Measurements from ENCODE around the gene ABTB2. TPM values are rescaled to one million over a fixed set of nuclear protein-coding genes. Genes with fewer than 3 reads are reported as not detected.

Gene ABTB2
- total and polyA plus RNA-seq, 2 experiments from 2014 or later = 12.4 to 14.3 TPM

GRCh38 chr11:34315394-34315793 lies 42.4 kb downstream of the ABTB2 start:
- no peak for DNase-seq (ENCODE audit: low spot score)
- Histone ChIP-seq H3K4me3 (no peak overlapping the region), H3K27ac (peak overlapping the region; percentile 92), H4K20me1 (ENCODE audit: insufficient read depth, poor library complexity, severe bottlenecking) (peaks cover 5% of the 10 kb centered on the region), H3K27me3 (no peaks in the 10 kb centered on the region), H3K79me2 (peaks cover 49% of the 10 kb centered on the region), H2AFZ (no peak overlapping the region), H3K4me2 (no peak overlapping the region), H3K9me3 (ENCODE audit: low read depth) (no peaks in the 10 kb centered on the region), H3K36me3 (replicated peaks; ENCODE audit: insufficient read depth, low read depth) (no peaks in the 10 kb centered on the region), H3K4me1 (ENCODE audit: insufficient read depth) (peaks cover 29% of the 10 kb centered on the region), H3K9me2 (replicated peaks; ENCODE audit: insufficient read depth) (no peaks in the 10 kb centered on the region)
- TF ChIP-seq EZH2 (IDR thresholded peaks at IDR 0.05; ENCODE audit: borderline replicate concordance) = no peak
- 79% methylated on average over 7 of the region's 7 CpGs for WGBS (ENCODE audit: low lambda C conversion rate, missing lambda C conversion rate)

- H2AFZ ChIP-seq = no peak overlapping the region
- DNase-seq (ENCODE audit: low spot score) = no peak
- H3K36me3 ChIP-seq (replicated peaks; ENCODE audit: insufficient read depth, low read depth) = no peaks in the 10 kb centered on the region
- H3K4me1 ChIP-seq (ENCODE audit: insufficient read depth) = peaks cover 29% of the 10 kb centered on the region
- H4K20me1 ChIP-seq (ENCODE audit: insufficient read depth, poor library complexity, severe bottlenecking) = peaks cover 8% of the 10 kb centered on the region
- TF ChIP-seq EZH2phosphoT487 (IDR thresholded peaks at IDR 0.05; ENCODE audit: low read depth, severe bottlenecking, unreplicated experiment) = no peak
- TF ChIP-seq, protein P1, sequence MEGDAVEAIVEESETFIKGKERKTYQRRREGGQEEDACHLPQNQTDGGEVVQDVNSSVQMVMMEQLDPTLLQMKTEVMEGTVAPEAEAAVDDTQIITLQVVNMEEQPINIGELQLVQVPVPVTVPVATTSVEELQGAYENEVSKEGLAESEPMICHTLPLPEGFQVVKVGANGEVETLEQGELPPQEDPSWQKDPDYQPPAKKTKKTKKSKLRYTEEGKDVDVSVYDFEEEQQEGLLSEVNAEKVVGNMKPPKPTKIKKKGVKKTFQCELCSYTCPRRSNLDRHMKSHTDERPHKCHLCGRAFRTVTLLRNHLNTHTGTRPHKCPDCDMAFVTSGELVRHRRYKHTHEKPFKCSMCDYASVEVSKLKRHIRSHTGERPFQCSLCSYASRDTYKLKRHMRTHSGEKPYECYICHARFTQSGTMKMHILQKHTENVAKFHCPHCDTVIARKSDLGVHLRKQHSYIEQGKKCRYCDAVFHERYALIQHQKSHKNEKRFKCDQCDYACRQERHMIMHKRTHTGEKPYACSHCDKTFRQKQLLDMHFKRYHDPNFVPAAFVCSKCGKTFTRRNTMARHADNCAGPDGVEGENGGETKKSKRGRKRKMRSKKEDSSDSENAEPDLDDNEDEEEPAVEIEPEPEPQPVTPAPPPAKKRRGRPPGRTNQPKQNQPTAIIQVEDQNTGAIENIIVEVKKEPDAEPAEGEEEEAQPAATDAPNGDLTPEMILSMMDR (IDR thresholded peaks at IDR 0.05; ENCODE audit: poor library complexity) = no peak
- TF ChIP-seq EZH2 (IDR thresholded peaks at IDR 0.05; ENCODE audit: borderline replicate concordance) = no peak
- H3K9me2 ChIP-seq (replicated peaks; ENCODE audit: insufficient read depth) = no peaks in the 10 kb centered on the region
- H3K4me3 ChIP-seq = no peak overlapping the region
- H3K9me3 ChIP-seq (ENCODE audit: low read depth) = no peaks in the 10 kb centered on the region
- H3K79me2 ChIP-seq = peaks cover 50% of the 10 kb centered on the region
- peak overlapping the region; percentile 92 for H3K27ac ChIP-seq
- H3K27me3 ChIP-seq = no peaks in the 10 kb centered on the region
- H3K4me2 ChIP-seq = no peak overlapping the region
- 82% methylated on average over 10 of the region's 10 CpGs for WGBS (ENCODE audit: low lambda C conversion rate, missing lambda C conversion rate)
These were observed 42.9 kb downstream of the ABTB2 start for GRCh38 chr11:34314936-34315335.

GRCh38 chr11:34314176-34314575 lies 43.6 kb downstream of the ABTB2 start:
- H3K36me3 ChIP-seq (replicated peaks; ENCODE audit: insufficient read depth, low read depth) = no peaks in the 10 kb centered on the region
- H3K9me2 ChIP-seq (replicated peaks; ENCODE audit: insufficient read depth) = no peaks in the 10 kb centered on the region
- H3K27me3 ChIP-seq = no peaks in the 10 kb centered on the region
- 94% methylated on average over 6 of the region's 6 CpGs for WGBS (ENCODE audit: low lambda C conversion rate, missing lambda C conversion rate)
- H3K27ac ChIP-seq = no peak overlapping the region
- no peak overlapping the region for H3K4me2 ChIP-seq
- H3K4me1 ChIP-seq (ENCODE audit: insufficient read depth) = peaks cover 26% of the 10 kb centered on the region
- no peak overlapping the region for H3K4me3 ChIP-seq
- H2AFZ ChIP-seq = no peak overlapping the region
- no peaks in the 10 kb centered on the region for H3K9me3 ChIP-seq (ENCODE audit: low read depth)
- no peak for TF ChIP-seq EZH2 (IDR thresholded peaks at IDR 0.05; ENCODE audit: borderline replicate concordance)
- no peak for TF ChIP-seq EZH2phosphoT487 (IDR thresholded peaks at IDR 0.05; ENCODE audit: low read depth, severe bottlenecking, unreplicated experiment)
- peaks cover 8% of the 10 kb centered on the region for H4K20me1 ChIP-seq (ENCODE audit: insufficient read depth, poor library complexity, severe bottlenecking)
- H3K79me2 ChIP-seq = peaks cover 43% of the 10 kb centered on the region
- DNase-seq (ENCODE audit: low spot score) = no peak

DNA sequence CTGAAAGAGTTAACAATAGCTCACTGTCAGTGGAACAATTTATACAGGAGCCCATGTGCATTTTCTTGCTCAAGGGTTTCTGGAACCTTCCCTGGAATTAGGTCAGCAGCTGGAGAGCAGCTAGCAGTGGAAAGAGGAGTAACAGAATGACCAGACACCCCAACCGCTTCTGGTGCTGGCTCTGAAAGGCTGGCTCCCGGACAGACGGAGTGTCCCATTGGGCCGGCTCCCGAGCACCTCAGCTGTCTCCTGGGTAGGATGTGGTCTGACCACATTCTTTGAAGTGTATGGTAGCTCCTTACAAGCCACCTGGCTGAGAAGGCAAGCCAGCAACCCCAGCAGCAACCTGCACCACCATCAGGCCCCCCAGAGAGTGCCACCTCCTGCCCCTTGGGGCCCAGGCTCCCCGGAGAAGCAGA lies 44.7 kb downstream of the ABTB2 start:
- Histone ChIP-seq H3K27me3 (no peaks in the 10 kb centered on the region), H4K20me1 (ENCODE audit: insufficient read depth, poor library complexity, severe bottlenecking) (peaks cover 8% of the 10 kb centered on the region), H3K4me3 (no peak overlapping the region), H3K79me2 (peaks cover 45% of the 10 kb centered on the region), H3K36me3 (replicated peaks; ENCODE audit: insufficient read depth, low read depth) (no peaks in the 10 kb centered on the region), H3K9me2 (replicated peaks; ENCODE audit: insufficient read depth) (no peaks in the 10 kb centered on the region), H3K27ac (no peak overlapping the region), H2AFZ (no peak overlapping the region), H3K4me1 (ENCODE audit: insufficient read depth) (peaks cover 18% of the 10 kb centered on the region), H3K9me3 (ENCODE audit: low read depth) (no peaks in the 10 kb centered on the region), H3K4me2 (no peak overlapping the region)
- TF ChIP-seq EZH2 (IDR thresholded peaks at IDR 0.05; ENCODE audit: borderline replicate concordance) (no peak), EZH2phosphoT487 (IDR thresholded peaks at IDR 0.05; ENCODE audit: low read depth, severe bottlenecking, unreplicated experiment) (no peak)
- TF ChIP-seq, protein P1 (IDR thresholded peaks at IDR 0.05; ENCODE audit: poor library complexity) = no peak
- WGBS (ENCODE audit: low lambda C conversion rate, missing lambda C conversion rate) = 92% methylated on average over 6 of the region's 6 CpGs
- no peak for DNase-seq (ENCODE audit: low spot score)
